ENCODE measurements around the gene BACH2. TPM values are rescaled to one million over a fixed set of nuclear protein-coding genes. Genes with fewer than 3 reads are reported as not detected.

BACH2 gene
- total and polyA plus RNA-seq, 9 of the 15 experiments (the other 6 are each of a cell fraction or from before 2014, with no cell fraction given), result 0.06 to 3.1 (median 0.59) TPM

- no peak for DNase-seq (ENCODE audit: extremely low read depth in 1 of 4, low spot score in 3 of 4)
- in situ Hi-C loops (cut with MboI) (no loop called here), intact Hi-C loops (cut with micrococcal nuclease) (no loop called here)
- ChIA-PET POLR2A (no interaction called here), CTCF (ENCODE audit: low intra/inter-chr PET ratio) (no interaction called here)
- H3K4me1 ChIP-seq (replicated peaks in 1 of 2; ENCODE audit: control insufficient read depth in 2 of 2, insufficient read depth in 2 of 2, low read length in 2 of 2), result no peaks in the 10 kb centered on the region
- no peaks in the 10 kb centered on the region for H3K36me3 ChIP-seq (ENCODE audit: control insufficient read depth, insufficient read depth, low read length)
- H4K20me1 ChIP-seq (replicated peaks; ENCODE audit: control insufficient read depth, insufficient read depth, low read length), result no peaks in the 10 kb centered on the region
- no peak overlapping the region for H3K27ac ChIP-seq (ENCODE audit: extremely low read depth, low read depth, low read length)
- no peaks in the 10 kb centered on the region for H3K9me1 ChIP-seq (ENCODE audit: control insufficient read depth, insufficient read depth, low read length)
- H3K4me3 ChIP-seq, result no peak overlapping the region
- TF ChIP-seq HMBOX1 (IDR thresholded peaks at IDR 0.05) (no peak), MAFF (IDR thresholded peaks at IDR 0.05; ENCODE audit: low read length) (no peak), ZNF717 (CRISPR knock-in tag; IDR thresholded peaks at IDR 0.05) (no peak), ZNF518B (CRISPR knock-in tag; IDR thresholded peaks at IDR 0.05) (no peak), ZBTB34 (CRISPR knock-in tag; IDR thresholded peaks at IDR 0.05) (no peak), VEZF1 (CRISPR knock-in tag; IDR thresholded peaks at IDR 0.05) (no peak), XRCC5 (IDR thresholded peaks at IDR 0.05; ENCODE audit: low read depth, low read length) (no peak), SAFB2 (IDR thresholded peaks at IDR 0.05; ENCODE audit: borderline replicate concordance, low read depth, low read length, severe bottlenecking) (no peak), RCOR1 (IDR thresholded peaks at IDR 0.05; ENCODE audit: borderline replicate concordance in 1 of 2, low read depth in 2 of 2, low read length in 2 of 2) (no peak), BCL6 (CRISPR knock-in tag; IDR thresholded peaks at IDR 0.05) (no peak), GABPA (tag; conservative IDR thresholded peaks at IDR 0.05; ENCODE audit: low read depth) (no peak), ELF2 (CRISPR knock-in tag; IDR thresholded peaks at IDR 0.05) (no peak), TOE1 (IDR thresholded peaks at IDR 0.05; ENCODE audit: borderline replicate concordance) (no peak), TOE1 (CRISPR knock-in tag; IDR thresholded peaks at IDR 0.05; ENCODE audit: borderline replicate concordance, low read depth) (no peak), U2AF2 (optimal IDR thresholded peaks at IDR 0.05; ENCODE audit: low read depth, low read length) (no peak), HEY1 (CRISPR knock-in tag; IDR thresholded peaks at IDR 0.05; ENCODE audit: borderline replicate concordance) (no peak)
- H3K27me3 ChIP-seq (ENCODE audit: control insufficient read depth in 2 of 2, insufficient read depth in 2 of 2, low read length in 2 of 2), result 0 out of 5 replicates have a peak, but pooled peaks cover 0 to 3% of the 10 kb centered on the region in 2 experiments
- H3K9me3 ChIP-seq (replicated peaks; ENCODE audit: control insufficient read depth, insufficient read depth, low read depth, low read length), result no peaks in the 10 kb centered on the region
- ATAC-seq, result no peak
- BruUV-seq (replicated peaks), result no TSS peak
- H2AFZ ChIP-seq (ENCODE audit: low read depth, low read length), result no peak overlapping the region
- WGBS (ENCODE audit: insufficient coverage, low coverage, missing lambda C conversion rate), result 62% methylated on average over 3 of the region's 3 CpGs
- no peak overlapping the region for H3K9ac ChIP-seq (ENCODE audit: insufficient read depth in 1 of 2, low read depth in 2 of 2, low read length in 2 of 2)
- no peaks in the 10 kb centered on the region for H3K79me2 ChIP-seq (ENCODE audit: control insufficient read depth, insufficient read depth, low read length)
- no peak for FAIRE-seq
- H3K4me2 ChIP-seq (ENCODE audit: insufficient read depth, low read length), result no peak overlapping the region
Observed at GRCh38 chr6:89993411-89993810, 303.2 kb downstream of the BACH2 start.

All from K562 (cell line).